ENCODE measurements around the gene GABRD. TPM values are rescaled to one million over a fixed set of nuclear protein-coding genes. Genes with fewer than 3 reads are reported as not detected.

Gene GABRD
- total RNA-seq, 1 donor: not detected

DNA sequence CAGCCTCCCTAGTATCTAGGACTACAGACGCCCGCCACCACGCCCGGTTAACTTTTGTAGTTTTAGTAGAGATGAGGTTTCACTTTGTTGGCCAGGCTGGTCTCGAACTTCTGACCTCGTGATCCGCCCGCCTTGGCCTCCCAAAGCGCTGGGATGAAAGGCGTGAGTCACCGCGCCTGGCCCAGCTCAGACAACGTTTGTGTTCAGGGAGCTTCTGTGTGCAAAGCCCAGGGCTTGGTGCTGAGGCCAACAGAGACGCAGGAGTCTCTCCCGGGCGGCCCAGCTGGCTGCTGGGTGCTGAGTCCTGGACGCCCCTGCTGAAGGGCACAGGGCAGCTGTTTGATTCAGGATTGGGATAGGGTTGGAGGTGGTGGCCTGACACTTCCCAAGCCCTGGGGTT lies 34.1 kb downstream of the GABRD start:
- TF ChIP-seq, protein P1, sequence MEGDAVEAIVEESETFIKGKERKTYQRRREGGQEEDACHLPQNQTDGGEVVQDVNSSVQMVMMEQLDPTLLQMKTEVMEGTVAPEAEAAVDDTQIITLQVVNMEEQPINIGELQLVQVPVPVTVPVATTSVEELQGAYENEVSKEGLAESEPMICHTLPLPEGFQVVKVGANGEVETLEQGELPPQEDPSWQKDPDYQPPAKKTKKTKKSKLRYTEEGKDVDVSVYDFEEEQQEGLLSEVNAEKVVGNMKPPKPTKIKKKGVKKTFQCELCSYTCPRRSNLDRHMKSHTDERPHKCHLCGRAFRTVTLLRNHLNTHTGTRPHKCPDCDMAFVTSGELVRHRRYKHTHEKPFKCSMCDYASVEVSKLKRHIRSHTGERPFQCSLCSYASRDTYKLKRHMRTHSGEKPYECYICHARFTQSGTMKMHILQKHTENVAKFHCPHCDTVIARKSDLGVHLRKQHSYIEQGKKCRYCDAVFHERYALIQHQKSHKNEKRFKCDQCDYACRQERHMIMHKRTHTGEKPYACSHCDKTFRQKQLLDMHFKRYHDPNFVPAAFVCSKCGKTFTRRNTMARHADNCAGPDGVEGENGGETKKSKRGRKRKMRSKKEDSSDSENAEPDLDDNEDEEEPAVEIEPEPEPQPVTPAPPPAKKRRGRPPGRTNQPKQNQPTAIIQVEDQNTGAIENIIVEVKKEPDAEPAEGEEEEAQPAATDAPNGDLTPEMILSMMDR (IDR thresholded peaks at IDR 0.05; ENCODE audit: insufficient read depth, low read length): no peak
- no peak for DNase-seq (ENCODE audit: low read depth)
- H3K4me3 ChIP-seq (ENCODE audit: low read depth, low read length): no peak overlapping the region

DNA sequence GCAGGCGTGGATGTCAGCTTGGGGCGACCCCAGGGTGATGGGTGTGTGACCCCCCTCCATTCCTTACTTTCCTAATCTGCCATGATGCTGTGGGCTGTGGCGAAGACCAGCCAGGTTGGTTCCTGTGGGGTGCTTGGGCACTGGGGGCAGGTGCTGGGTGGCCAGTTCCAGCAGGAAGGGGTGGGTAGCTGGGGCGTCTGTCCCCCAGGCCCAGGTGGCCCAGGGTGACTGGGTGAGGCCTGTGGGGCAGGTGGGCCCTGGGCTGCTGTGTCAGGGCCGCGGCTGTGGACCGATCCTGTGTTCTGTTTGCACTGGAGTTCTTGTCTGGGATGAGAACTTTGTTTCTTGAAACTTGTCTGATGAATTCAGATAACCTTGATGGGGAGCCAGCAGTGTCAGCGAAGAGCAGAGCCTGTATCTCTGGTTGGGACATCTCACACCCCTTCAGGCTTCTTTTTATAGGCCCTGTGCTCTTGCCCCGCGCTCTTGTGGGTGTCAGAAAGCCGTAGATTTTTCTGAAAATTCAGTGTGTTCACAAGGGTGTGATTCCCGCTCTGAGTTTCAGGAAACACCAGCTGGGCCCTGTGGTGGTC lies 34.7 kb downstream of the GABRD start:
- TF ChIP-seq, protein P1 (IDR thresholded peaks at IDR 0.05; ENCODE audit: insufficient read depth, low read length): no peak
- no peak for DNase-seq (ENCODE audit: low read depth)
- H3K4me3 ChIP-seq (ENCODE audit: low read depth, low read length): no peak overlapping the region

DNA sequence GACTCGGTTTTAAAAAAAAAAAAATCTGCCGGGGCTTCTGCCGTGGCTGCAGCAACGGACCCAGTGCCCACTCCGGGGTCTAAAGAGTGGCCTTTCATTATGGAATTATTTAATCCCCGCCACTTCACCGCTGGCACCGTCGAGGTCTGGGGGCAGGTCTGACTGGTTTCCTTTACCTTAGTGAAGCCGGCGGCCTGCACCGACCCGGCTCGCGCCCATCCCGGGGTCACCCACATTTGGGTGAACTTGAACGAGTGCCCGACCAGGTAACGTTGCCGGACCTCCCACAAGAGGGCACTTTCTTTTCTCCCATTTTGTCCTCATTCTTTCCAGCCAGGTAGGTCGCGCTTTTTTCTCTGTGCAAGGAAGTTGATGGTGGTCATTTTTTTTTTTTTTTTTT lies 35.4 kb downstream of the GABRD start:
- no peak for DNase-seq (ENCODE audit: low read depth)
- H3K4me3 ChIP-seq (ENCODE audit: low read depth, low read length): no peak overlapping the region
- TF ChIP-seq, protein P1 (IDR thresholded peaks at IDR 0.05; ENCODE audit: insufficient read depth, low read length): no peak

DNA sequence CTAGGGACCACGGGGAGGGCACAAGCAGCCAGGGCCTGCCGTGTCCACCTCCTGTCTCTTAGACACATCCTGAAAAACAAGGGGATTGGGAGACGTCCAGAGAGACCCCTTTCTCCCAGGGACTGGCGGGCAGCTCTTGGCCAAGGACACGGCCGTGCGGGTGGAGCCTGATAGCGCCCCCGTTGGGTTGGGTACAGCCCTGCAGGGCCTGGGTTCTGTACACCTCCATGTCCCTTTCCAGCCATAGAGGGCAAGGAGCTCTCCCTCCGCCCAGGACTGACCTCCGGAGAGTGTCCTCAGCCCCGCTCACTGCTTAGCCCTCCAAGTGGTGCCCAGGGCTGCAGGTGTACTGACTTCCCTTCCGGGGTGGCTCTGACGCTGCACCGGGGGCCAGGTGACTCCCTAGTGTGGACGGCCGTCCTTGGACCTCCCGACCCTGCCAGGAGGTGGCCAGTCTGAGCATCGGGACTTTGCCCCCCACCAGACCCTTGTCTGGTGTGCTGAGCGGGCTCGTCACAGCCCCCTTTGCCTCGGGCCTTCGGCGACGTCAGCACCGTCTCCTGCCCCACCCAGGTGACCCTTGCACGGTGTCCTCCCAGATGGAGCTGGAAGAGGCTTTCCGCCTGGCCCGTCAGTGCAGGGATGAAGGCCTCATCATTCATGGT lies 36.9 kb downstream of the GABRD start:
- no peak for DNase-seq (ENCODE audit: low read depth)
- H3K4me3 ChIP-seq (ENCODE audit: low read depth, low read length): no peak overlapping the region
- TF ChIP-seq, protein P1 (IDR thresholded peaks at IDR 0.05; ENCODE audit: insufficient read depth, low read length): no peak

DNA sequence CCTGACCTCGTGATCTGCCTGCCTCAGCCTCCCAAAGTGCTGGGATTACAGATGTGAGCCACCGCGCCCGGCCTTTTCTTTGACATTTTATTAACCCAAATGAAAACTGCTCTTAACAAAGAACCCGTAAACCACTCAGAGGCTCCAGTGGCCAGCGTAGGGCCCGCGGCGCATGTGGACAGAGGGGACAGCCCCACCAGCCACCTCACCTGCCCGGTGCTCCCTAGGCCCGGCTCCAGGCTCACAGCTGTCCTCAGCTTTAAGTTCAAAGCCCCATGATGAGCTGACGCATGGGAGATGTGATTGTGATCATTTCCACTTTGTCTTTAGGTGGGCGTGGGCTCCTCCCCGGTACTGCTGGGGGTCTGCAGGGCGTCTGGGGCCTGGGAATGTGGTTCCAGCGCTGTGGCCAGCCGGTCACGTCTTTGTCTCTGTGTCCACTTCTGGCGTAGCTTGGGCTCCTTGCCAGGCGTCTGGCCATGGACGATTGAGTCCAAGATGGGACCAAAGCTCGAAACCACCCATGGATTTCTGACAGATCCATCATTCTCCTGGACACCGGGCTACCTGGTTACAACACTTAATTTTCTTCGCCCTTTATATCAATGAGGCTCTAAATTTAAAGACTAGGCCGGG lies 37.9 kb downstream of the GABRD start:
- TF ChIP-seq, protein P1 (IDR thresholded peaks at IDR 0.05; ENCODE audit: insufficient read depth, low read length): no peak
- no peak for DNase-seq (ENCODE audit: low read depth)

DNA sequence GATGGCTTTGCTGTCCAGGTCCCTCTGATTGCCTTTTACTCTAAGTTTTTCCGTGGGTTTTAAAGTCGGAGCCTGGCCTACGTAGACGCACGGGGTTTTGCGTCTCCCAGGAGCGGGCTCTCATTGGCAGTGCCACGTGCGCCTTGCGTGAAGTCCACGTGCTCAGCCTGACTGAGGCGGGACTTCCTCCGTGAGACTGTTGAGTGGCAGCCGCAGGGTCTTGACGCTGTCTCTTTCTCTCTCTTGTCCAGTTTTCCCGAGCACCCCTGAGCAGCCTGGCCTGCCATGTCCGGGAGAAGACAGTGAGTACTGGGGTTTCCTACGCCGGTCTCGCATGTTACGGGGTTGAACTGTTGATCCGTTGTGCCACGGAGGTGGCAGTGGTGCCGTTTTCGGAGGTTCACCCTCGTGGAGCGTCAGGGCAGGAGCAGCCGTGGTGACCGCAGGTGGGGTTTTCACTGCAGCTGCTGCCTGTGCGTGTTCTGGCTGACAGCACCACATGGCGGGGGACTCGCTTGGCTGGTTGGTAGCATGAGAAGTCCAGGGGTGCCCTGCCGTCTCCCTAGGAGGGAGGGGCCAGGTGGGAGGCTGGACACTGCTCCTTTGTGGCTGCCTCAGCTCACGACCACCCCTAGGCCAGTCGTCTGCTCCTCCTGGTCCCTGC lies 40.3 kb downstream of the GABRD start:
- H3K4me3 ChIP-seq (ENCODE audit: low read depth, low read length): no peak overlapping the region
- TF ChIP-seq, protein P1 (IDR thresholded peaks at IDR 0.05; ENCODE audit: insufficient read depth, low read length): no peak
- DNase-seq (ENCODE audit: low read depth): no peak

More for the DNA sequence above, 37.9 kb downstream of the GABRD start:
- no peak overlapping the region for H3K4me3 ChIP-seq (ENCODE audit: low read depth, low read length)
